DMS53 (cell line): ENCODE results near the gene GLB1L3.
"Not testable (repeated sequence)": the region's sequence is repeated elsewhere in the genome, so short reads cannot be mapped to it uniquely, and the experiment has no call there.

Source experiments
- DNase-seq: peaks from one replicate; lab custom pipeline; 2025; lab: John Stamatoyannopoulos, UW

GLB1L3 gene

DNA sequence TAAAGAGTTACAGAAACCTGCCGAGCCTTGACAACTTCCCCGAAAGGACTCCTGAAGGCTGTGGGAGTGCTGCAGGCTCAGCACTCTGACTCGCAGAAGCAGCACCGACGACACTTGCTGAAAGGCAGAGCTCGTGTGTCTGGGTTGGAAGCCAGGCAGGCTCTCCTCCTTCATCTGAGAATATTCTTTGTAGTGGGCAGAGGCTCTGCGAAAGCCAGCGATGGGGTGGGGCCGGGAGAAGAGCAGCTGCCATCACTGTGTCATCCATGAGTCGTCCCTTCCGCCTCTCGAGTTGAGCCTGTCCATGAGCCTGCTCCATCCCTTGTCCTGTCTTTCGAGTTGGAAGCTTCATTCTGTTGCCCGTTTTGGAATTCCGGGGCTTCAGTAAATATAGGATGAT, 67.5 kb downstream of the GLB1L3 start:
- no peak for DNase-seq

DNA sequence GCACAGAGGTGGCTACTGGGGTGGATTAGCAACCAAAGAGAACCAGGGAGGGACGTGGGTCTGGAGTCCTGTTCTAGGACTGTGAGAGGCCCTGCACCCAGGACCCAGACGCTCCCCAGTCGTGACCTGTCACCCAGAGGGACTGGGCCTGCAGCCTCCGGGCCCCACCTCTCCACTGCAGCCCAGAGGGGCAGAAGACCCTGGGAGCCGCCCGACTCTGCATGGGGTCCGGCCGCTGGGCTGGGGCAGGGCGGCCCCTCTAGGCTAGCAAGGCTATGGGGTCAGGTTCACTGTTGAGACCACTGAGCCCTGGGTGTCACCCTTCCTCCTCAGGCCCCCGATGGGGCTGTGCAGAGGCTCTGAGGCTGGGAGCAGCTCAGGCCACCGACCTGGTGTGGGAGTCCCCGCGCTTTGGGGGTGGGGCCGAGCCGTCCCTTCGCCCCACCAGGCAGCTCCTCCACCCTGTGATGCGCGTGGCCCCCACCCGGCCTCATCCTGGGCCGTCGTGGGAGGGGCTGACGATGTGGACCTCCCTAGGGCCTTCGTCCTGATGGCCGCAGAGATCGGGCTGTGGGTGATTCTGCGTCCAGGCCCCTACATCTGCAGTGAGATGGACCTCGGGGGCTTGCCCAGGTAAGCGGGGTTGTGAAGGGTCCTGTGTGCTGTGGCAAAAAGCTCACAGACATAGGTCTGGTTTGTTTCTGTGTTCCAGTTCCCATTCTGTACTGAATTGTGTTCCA, 68.5 kb downstream of the GLB1L3 start:
- DNase-seq: not testable (repeated sequence)

DNA sequence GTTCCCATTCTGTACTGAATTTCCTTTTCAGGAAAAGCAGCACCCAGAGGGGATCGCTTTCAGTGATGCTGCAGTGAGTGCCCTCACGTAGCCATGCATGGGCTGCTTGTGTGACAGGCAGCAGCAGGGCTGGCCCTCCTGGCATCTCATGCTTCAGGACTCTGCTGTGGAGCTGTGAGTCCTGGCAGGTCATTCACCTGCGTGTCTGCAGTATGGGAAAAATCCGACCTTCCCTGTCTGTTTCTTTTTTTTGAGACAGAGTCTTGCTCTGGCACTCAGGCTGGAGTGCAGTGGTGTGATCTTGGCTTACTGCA, 69.0 kb downstream of the GLB1L3 start:
- DNase-seq: no peak

DNA sequence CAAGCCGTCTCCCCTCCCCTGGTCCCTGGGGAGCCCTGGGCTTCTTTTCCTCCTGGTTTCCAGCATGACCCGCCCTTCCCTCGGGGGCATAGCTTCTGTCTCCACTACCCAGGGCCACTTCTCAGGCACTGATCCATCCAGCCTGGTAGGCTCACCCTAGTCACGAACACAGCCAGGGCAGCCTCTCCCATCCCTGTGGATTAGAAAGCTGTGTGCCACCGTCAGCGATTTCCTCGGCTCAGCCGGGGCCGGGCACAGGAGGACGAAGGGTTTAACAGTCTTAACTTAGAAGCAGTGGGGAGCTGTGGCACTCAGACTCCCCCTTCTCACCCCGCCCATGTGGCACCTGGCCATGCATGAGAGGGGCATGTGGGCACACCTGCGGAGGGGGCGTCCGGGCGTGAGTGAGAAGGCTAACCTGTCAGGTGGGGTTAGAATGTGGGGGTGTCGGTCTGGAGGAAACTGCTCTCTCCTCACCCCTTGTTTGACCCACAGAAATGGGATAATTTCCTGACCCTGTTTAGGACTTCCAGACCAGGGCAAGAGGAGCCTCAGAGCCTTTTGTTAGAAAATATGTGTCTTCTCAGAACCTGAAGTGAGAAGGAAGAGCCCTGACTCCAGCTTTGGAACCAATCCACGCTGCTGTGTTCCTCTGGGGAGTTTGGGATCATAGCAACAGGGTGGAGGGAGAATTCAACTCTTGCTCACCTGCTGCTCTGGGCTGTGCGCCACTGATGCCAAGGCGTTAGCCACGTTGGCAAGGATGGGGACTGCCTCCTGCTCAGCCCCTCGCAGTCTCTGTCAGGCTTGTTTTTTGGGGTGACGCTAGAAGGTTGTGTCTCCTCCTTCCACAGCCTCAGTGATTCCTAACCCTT, 70.2 kb downstream of the GLB1L3 start:
- no peak for DNase-seq

DNA sequence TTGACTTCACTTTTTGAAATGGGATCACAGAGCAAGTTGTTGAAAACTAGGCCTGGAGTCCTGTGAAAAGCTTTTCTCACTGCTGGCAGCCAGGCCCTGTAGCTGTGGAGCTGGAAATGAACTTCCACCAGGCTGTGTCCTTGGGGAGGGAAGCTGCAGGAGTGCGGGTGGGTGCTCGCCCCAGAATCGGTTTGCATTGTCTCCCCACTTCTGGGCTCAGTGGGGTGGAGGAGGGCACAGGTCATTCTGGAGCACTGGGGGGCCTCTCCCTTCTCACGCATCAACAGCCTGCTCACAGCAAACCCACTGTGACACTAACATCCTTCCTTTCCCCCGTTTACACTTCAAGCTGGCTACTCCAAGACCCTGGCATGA, 70.8 kb downstream of the GLB1L3 start:
- no peak for DNase-seq

DNA sequence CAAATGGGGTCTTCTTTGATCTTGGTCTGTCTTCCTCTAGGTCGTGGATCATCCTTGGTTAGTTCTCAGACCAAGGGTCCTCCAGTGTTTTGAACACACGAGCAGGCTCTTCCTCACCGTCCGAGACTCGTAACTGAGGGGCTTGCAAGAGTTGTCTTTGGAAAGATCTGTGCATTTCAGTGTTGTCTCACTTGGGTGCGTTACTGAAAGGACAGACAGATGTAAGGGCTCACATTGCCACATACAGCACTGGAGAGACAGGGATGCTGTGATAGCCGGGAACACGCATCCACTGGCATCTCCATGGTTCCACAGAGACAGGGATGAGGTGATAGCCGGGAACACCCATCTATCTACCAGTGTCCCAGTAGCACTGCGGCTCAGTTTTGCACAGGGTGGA, 71.3 kb downstream of the GLB1L3 start:
- DNase-seq: no peak

DNA sequence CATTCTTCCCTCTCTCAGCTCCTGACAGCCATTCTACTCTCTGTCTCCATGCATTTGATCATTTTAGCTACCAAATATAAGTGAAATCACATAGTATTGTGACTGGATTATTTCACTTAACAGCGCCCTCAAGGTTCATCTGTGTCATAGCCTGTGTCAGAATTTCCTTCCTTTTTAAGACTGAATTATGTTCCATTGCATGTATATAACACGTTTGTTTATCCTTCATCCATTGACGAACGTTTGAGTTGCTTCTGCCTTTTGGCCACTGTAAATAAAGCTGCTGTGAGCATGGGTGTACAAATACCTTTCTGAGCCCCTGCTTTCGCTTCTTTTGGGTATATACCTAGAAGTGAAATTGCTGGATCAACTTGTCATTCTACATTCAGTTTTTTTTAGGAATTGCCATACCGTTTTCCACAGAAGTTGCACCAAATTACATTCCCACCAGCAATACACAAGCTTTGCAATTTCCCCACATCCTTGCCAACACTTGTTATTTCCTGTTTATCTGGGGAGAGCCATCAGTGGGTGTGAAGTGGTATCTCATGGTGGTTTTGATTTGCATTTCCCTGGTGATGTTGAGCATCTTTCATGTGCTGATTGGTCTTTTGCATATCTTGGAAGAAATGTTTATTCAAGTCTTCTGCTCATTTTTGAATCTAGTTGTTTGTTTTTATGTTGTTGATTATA, 73.1 kb downstream of the GLB1L3 start:
- DNase-seq: no peak

DNA sequence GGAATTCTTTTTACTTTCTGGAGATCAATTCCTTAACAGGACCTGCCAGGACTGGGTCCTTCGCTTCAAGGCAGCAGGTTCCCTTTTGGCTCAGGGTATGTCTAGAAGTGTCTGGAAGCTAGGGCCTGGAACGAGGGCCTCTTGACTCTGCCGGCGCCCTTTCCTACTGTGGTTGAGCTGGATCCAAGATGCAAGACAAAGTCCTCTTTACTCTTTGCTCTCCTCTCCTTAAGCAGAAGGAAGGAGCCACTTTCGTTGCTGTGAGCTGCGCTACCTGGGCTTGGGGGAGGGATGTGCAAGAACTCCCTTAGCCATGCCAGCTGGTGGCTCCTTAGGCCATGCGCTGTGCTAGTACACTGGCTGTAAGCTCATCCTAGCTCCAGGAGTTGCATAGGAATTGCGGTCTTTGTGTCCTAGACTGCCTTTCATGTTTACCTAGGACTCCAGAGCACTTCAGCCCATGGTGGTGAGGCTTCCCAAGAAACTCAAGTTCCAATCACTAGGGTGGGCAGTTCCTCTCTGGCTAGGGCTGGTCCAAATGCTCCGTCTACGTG, 73.7 kb downstream of the GLB1L3 start:
- DNase-seq: no peak

DNA sequence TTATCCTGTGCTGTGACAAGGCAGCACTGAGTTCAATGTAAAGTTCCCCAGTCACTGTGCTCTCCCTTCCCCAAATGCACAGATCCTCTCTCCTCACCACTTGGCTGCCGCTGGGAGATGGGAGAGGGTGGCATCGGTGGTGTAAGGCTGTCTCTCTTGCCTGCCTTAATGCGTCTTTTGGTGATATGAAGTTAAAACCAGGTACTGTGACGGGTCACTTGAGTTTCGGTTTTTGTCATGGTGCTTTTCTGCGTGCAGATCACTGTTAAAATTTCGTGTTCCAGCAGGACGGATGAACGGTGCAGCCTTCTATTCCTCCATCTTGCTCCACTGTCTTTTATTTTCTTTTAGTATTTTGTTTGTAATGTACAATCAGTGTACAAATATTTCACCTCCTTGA, 74.2 kb downstream of the GLB1L3 start:
- DNase-seq: no peak

DNA sequence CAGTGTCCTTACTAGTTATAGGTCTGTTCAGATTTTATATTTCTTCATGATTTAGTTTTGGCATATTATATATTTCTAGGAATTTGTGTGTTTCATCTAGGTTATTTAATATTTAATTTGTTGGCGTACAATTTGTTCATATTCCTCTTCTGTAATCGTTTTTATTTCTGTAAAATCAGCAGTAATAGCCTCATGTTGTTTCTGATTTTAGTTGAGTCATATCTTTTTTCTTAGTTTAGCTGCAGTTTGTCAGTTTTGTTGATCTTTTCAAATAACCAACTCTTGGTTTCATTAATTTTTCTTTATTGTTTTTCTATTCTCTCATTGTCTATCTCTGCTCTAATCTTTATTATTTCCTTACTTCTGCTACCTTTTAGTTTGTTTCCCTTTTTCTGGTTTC, 75.9 kb downstream of the GLB1L3 start:
- no peak for DNase-seq

DNA sequence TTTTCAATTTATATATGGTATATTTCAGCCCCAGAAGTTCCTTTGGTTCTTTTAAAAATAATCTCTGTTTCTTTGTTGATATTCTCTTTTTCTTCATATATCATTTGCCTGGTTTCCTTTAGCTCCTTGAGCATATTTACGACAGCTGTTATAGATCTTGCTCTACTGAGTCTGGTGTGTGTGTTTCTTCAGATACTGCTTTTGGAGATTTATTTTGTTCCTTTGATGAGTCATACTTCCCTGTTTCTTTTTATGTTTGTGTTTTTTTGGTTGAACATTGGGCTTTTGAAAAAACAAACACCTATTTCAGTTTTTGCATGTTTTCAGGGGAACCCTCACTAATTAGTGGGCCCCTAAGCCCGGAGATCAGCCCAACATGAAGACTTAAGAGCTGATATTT, 79.0 kb downstream of the GLB1L3 start:
- no peak for DNase-seq

DNA sequence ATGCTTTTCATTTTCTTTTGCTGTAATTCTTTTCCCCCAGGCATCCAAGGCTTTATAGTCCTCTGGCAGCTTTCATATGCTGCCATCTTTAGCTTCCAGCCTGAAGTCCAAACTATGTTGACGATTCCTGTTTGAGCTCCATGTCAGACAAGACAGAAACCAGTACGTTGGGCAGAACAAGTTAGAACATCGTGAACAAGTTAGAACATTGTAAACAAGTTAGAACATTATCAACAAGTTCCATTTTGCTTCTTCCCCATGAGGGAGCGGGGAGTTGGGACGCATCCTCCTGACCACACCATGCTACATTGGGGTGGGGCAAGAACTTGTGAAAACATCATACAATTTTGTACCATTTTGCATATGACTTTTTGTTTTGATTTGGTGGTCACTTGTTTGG, 79.5 kb downstream of the GLB1L3 start:
- no peak for DNase-seq

DNA sequence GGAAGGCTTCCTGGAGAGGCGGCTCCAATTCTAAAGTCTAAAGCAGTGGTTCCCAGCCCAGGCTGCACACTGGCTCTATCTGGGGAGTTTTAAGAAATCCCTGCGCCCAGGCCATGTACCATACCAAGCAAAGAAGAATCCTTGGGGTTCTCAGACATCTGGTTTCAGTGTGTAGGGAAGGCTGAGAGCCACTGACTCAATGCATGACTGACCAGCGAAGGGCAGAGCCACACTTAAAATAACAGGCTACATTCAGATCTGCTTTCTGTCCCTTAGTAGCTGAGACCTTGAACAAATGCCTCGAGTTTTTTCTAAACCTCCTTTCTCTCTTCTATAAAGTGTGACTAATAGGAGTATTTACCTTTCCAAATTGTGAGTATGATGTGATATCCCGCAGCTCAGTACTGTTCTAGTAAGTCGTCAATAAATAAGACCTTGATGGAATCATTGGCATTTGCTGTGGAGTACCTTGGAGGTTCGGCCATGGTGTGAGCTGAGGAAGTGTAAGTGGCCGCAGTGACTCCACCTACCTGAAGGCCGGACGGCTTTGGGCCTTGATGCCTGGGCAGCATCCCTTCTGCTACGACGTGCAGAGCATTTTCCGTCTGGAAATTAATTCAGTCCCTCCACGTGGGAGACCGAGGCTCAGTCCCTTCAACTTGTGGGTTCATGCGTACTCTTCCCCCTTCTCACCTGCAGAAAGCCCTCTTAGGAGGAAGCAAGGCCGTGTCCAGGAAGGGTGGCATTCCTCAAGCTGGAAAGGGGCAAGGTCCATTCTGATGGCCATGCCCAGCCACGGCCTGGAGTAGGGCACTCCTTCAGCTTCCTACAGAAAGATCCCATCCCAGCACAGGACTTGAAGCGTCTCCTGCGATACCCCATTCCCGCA, 80.7 kb downstream of the GLB1L3 start:
- no peak for DNase-seq

DNA sequence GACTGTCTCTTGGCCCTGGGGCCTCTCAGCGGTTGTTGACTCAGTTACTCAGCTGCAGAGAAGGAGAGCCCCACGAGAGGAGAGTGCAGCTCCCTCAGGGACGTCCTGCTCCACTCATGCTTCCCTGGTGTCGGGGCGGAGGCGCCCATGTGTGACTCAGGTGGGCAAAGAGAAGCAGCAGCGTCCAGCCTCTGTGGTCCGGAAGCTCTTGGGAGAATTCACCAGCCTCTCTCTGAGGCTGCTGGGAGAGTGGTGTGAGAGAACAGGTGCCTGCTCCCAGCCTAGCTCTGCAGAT, 81.3 kb downstream of the GLB1L3 start:
- DNase-seq: no peak

DNA sequence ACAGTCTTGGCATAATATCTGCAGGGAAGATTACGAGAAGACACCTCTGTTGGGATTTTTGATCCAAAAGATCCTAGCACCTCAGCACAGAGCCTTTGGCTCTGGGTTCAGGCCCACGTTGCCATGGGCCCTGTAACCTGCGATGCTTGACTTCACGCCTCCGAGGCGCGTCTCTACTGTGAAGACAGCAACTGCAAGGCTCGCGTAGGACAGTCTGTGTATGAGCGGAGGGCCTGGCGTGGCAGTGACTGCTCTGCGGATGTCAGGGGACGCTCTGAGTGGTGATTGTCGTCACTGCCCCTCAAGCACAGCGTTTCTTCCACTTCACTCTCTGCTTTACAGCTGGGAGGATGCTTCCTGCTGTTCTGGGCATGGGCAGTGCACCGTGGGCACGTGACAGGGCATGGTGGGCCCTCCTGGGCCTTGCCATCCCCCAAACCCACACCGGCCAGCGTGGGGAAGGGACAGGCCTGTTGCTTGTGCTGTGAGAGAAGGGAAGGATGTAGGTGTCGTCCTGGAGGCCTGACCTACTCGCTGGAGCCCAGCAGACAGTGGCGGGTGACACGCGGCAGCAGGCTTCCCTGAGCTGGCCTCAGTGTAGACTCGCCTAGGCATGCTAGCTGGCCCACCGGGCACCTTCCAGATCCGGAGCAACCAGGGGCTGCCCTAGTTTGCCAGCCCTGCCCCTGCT, 82.1 kb downstream of the GLB1L3 start:
- no peak for DNase-seq

DNA sequence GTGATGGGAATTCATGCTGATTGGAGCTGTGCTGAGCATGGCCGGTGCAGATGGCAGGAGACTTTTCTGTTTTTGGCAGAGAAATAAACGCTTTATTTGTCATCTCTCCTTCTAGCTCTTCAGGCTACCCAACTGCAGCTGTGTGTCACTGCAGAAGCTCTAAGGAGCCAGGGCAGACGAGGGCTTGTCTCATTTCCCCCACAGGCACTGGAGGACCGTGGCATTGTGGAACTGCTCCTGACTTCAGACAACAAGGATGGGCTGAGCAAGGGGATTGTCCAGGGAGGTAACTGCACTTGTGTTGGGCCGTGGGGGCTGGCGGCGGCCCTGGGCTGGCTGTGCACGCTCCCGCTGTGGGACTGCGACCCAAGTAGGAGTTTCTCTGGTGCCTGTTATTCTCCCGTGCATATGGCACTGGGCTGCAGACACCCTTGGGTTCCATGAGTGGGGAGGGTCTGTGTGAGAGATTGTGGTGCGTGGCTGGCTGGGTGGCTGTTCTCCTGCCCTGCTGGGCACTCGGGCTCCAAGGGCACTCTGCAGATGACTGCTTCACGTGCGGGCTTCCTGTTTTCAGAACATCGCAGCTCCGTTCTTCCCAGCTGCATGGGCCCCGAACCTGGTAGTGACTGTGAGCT, 82.8 kb downstream of the GLB1L3 start:
- no peak for DNase-seq

DNA sequence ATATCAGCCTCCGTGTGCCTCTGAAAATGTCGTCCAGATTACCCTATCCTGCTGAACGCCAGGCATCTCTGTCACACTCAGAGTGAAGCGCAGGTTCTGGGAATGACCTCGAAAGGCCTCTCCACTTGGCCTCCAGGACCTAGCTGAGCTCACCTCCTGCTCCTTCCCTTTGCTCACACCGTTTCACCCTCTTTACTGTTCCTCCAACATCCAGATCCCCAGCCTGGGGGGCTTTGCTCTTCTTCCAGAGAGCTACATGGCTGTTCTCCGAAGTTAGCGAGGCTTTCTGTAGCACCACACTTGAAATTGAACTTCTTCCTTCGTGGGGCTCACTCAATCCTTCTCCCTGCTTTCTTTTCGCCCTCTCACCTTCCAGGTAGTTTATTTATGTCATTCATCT, 83.5 kb downstream of the GLB1L3 start:
- DNase-seq: no peak

DNA sequence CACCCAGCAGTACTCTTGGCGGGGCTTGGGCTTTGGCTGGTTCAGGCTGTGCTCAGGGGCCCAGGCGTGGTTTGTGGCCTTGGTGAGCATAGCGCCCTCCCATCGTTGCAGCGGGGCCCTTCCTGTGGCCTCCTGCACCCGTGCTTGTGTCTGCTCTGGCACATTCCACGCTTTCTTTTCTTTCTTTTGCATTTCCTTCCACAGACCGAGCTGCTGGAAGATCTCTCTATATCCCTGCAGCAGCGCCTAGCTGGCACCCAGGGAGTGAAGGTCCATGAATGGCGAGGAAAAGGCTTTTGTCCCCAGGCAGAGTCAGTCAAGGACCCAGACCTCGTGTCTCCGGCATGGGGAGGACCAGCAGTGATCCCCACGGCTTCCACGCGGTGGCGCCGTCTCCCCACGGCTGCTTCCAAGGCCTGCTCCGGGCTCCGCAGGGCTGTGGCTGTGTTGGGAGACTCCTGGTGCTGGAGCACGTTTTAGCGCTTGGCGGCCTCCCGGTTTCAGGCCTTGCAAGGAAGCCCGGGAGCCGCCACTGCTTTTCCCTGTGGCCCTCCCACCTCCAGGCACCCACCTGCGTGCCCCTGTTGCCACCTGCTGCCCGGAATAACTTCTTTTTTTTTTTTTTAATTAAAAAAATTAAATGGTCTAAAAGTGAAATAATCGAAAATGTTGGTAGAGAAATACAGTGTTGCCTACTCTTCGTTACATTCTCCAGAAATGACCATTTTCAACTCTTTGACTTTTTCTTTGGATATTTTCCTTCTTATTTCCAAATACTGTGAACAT, 84.1 kb downstream of the GLB1L3 start:
- peak; percentile 92 for DNase-seq

DNA sequence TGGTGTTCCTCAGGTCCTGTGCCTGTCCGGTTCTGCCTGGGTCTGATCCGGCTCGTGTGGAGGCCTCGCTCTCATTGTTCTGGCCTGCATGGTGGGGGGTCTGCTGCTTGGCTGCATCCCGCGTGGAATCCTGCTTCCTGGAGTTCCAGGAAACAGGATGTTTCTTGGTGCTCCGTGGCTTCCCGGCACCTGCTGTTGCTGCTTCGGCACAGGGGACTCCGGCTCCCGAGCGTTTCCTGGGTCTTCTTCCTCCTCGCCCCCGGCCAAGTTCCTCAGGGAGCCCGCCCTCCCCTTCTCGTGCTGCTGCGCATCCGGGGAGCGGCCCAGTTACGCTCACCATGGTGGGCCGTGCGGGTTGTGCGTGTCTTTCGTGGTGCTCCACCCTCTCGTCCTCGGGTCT, 85.5 kb downstream of the GLB1L3 start:
- DNase-seq: no peak
